ENCODE measurements around the gene OR4D9. TPM values are rescaled to one million over a fixed set of nuclear protein-coding genes. Genes with fewer than 3 reads are reported as not detected.

Gene OR4D9
- total RNA-seq, 1 experiment from 2014 or later, result not detected

DNA sequence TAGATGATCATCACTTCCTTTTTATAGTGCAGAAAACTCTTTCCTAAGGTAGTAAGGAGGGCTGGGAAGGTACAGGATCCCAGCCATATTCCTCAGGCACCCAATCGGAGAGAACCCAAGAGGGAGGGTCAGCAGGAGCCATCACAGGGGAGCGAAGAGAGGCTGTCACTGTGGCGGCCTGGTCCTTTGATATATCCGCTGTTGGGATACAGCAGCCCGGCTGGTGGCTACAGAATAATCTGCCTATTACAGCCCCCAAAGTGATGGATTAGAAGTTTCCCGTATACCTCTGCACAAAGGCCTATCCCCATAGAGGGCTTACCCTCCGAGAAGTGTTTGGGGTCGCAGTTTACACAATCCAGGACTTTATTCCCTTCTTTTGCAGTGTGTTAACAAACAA, 48.5 kb downstream of the OR4D9 start:
- no peak overlapping the region for H3K27ac ChIP-seq (ENCODE audit: insufficient read length, low read depth, low read length)

More for the DNA sequence above, 48.5 kb downstream of the OR4D9 start:
- H2BK15ac ChIP-seq (ENCODE audit: low read depth, low read length), result no peak overlapping the region
- H3K27ac Mint-ChIP-seq, result no peak overlapping the region; a peak in 1 of 7 replicates
- no CpG with 5 or more reads among the region's 8 CpGs for WGBS (ENCODE audit: extremely low coverage, insufficient read length, low lambda C conversion rate)
- H4K5ac ChIP-seq (ENCODE audit: insufficient read length, low read depth, low read length), result no peak overlapping the region
- H3K9me3 ChIP-seq (ENCODE audit: control insufficient read depth, low read depth, low read length), result no peaks in the 10 kb centered on the region
- no peak overlapping the region for H3K18ac ChIP-seq (ENCODE audit: insufficient read length, low read depth, low read length)
- H3K4me1 ChIP-seq (ENCODE audit: insufficient read depth, low read length), result no peaks in the 10 kb centered on the region
- H2AFZ ChIP-seq (ENCODE audit: low read length), result no peak overlapping the region
- peaks cover 21% of the 10 kb centered on the region for H3K23me2 ChIP-seq (ENCODE audit: insufficient read length, low read depth, low read length, poor library complexity, severe bottlenecking)
- H3K27me3 Mint-ChIP-seq (ENCODE audit: low read depth), result peaks cover 14% of the 10 kb centered on the region
- no peaks in the 10 kb centered on the region for H3K79me2 ChIP-seq (ENCODE audit: insufficient read depth, low read length)
- no peak overlapping the region for H2BK12ac ChIP-seq (ENCODE audit: insufficient read length, low read depth, low read length)
- no peaks in the 10 kb centered on the region for H3K27me3 ChIP-seq (ENCODE audit: insufficient read depth, low read length)
- peaks cover 4% of the 10 kb centered on the region in 2 experiments; a peak in 3 of 5 replicates for H3K9me3 Mint-ChIP-seq
- H3K4me2 ChIP-seq (ENCODE audit: insufficient read depth, insufficient read length, low read length), result peak overlapping the region; percentile 62
- no peak overlapping the region for H3K14ac ChIP-seq (ENCODE audit: insufficient read depth, low read length)
- H4K91ac ChIP-seq (ENCODE audit: insufficient read length, low read depth, low read length), result no peak overlapping the region
- H3T11ph ChIP-seq (ENCODE audit: low read length), result no peak overlapping the region
- no peak overlapping the region for H3K23ac ChIP-seq (ENCODE audit: insufficient read length, low read depth, low read length)
- H3K79me1 ChIP-seq (ENCODE audit: insufficient read depth, low read depth, low read length, poor library complexity, severe bottlenecking), result no peaks in the 10 kb centered on the region
- H3K56ac ChIP-seq (ENCODE audit: insufficient read length, low read depth, low read length), result no peak overlapping the region
- no peak overlapping the region for H2AK5ac ChIP-seq (ENCODE audit: insufficient read length, low read length)
- TF ChIP-seq, protein P1, sequence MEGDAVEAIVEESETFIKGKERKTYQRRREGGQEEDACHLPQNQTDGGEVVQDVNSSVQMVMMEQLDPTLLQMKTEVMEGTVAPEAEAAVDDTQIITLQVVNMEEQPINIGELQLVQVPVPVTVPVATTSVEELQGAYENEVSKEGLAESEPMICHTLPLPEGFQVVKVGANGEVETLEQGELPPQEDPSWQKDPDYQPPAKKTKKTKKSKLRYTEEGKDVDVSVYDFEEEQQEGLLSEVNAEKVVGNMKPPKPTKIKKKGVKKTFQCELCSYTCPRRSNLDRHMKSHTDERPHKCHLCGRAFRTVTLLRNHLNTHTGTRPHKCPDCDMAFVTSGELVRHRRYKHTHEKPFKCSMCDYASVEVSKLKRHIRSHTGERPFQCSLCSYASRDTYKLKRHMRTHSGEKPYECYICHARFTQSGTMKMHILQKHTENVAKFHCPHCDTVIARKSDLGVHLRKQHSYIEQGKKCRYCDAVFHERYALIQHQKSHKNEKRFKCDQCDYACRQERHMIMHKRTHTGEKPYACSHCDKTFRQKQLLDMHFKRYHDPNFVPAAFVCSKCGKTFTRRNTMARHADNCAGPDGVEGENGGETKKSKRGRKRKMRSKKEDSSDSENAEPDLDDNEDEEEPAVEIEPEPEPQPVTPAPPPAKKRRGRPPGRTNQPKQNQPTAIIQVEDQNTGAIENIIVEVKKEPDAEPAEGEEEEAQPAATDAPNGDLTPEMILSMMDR (conservative IDR thresholded peaks at IDR 0.05), result no peak
- H4K20me1 ChIP-seq (ENCODE audit: control insufficient read depth, insufficient read depth, insufficient read length), result no peaks in the 10 kb centered on the region
- no peak overlapping the region for H2BK20ac ChIP-seq (ENCODE audit: low read depth, low read length, poor library complexity, severe bottlenecking)
- no peak overlapping the region for H3K9ac ChIP-seq (ENCODE audit: extremely low read depth, insufficient read length, low read length)
- H3K4me1 Mint-ChIP-seq, result peaks cover 17 to 28% of the 10 kb centered on the region in 2 experiments
- no peak overlapping the region for H3K4ac ChIP-seq (ENCODE audit: low read depth, low read length)
- no peak overlapping the region for H2BK120ac ChIP-seq (ENCODE audit: low read depth, low read length, poor library complexity, severe bottlenecking)
- no peak overlapping the region for H4K8ac ChIP-seq (replicated peaks; ENCODE audit: insufficient read length, low read depth, low read length)
- H3K4me3 Mint-ChIP-seq, result peak overlapping the region; percentile 91 to 94
- no peak overlapping the region for H2BK5ac ChIP-seq (ENCODE audit: insufficient read length, low read length)
- peak; percentile 47 for DNase-seq
- peaks cover 0 to 2% (median 0%) of the 10 kb centered on the region in 3 experiments; a peak in 2 of 7 replicates for H3K36me3 Mint-ChIP-seq (ENCODE audit: insufficient read depth in 1 of 3, low read depth in 3 of 3)

All from H9 (cell line).